Activated T-cell treated with anti-CD3 and anti-CD28 coated beads, Interleukin-2, amount 50 U/mL, for 72 hours (primary cell): ENCODE results near the gene EGFL8. TPM values are rescaled to one million over a fixed set of nuclear protein-coding genes. Genes with fewer than 3 reads are reported as not detected.
"Not testable (repeated sequence)": the region's sequence is repeated elsewhere in the genome, so short reads cannot be mapped to it uniquely, and the experiment has no call there.

Source experiments
- ATAC-seq, 2 donors: fragments of 150-1000 bp; cut with Tn5 transposase; replicated peaks in 1 of 2; 2 replicates each; pipeline ENCODE4 v1.10.0; 2021; ENCODE audit warnings: moderate library complexity in 2 of 2, mild to moderate bottlenecking in 1 of 2
- DNase-seq, 2 donors: peaks; one replicate each; pipeline ENCODE4 v3.0.0; 2021 to 2022; ENCODE audit warnings: mixed read lengths in 1 of 2
- H3K27ac Mint-ChIP-seq: one replicate; pipeline ENCODE4 v1.8.0; 2022; ENCODE audit warnings: mild to moderate bottlenecking, moderate library complexity, mixed read lengths
- H3K27me3 Mint-ChIP-seq: one replicate; pipeline ENCODE4 v1.8.0; 2022; ENCODE audit warnings: low read depth, mixed read lengths
- H3K36me3 Mint-ChIP-seq, 2 donors: one replicate each; pipeline ENCODE4 v1.8.0; 2022; ENCODE audit warnings: mixed read lengths in 2 of 2, mild to moderate bottlenecking in 1 of 2; ENCODE audit not compliant: insufficient read depth in 2 of 2
- H3K4me1 Mint-ChIP-seq: one replicate; pipeline ENCODE4 v1.8.0; 2022; ENCODE audit warnings: low read depth, mixed read lengths
- H3K4me3 Mint-ChIP-seq, 2 donors: one replicate each; pipeline ENCODE4 v1.8.0; 2022; ENCODE audit warnings: mild to moderate bottlenecking in 2 of 2, mixed read lengths in 2 of 2, moderate library complexity in 2 of 2
- H3K9me3 Mint-ChIP-seq, 2 donors: one replicate each; pipeline ENCODE4 v1.8.0; 2022; ENCODE audit warnings: mixed read lengths in 2 of 2
- total RNA-seq, 2 donors: library from RNA; stranded (reverse); gene quantifications; one replicate each; pipeline ENCODE4 v1.2.3, GENCODE V29; 2022

The EGFL8 gene
- total RNA-seq, 2 donors from 2014 or later: 9.6 to 11.2 TPM

- ATAC-seq (no peak), DNase-seq (peak; percentile 48 to 54)
- Mint-ChIP-seq H3K27ac (peak overlapping the region; percentile 91), H3K4me3 (peak overlapping the region; percentile 93 to 98), H3K27me3 (no peaks in the 10 kb centered on the region), H3K36me3 (peaks cover 13% of the 10 kb centered on the region in 2 donors), H3K4me1 (peaks cover 85% of the 10 kb centered on the region), H3K9me3 (no peaks in the 10 kb centered on the region)
Measured at GRCh38 chr6:32177183-32177787, 12.9 kb downstream of the EGFL8 start.

- Mint-ChIP-seq H3K9me3 (no peaks in the 10 kb centered on the region), H3K4me1 (peaks cover 81% of the 10 kb centered on the region), H3K27me3 (no peaks in the 10 kb centered on the region), H3K27ac (peak within 1 kb of the TSS; percentile 91), H3K36me3 (peaks cover 13% of the 10 kb centered on the region in 2 donors), H3K4me3 (peak within 1 kb of the TSS; percentile 93 to 98)
- peak; percentile 90 to 95 for DNase-seq
- peak; percentile 86 to 88 for ATAC-seq
Measured at GRCh38 chr6:32177788-32178546, 13.6 kb downstream of the EGFL8 start, which contains the start of gene RNF5. Gene RNF5 (plus strand): TSS chr6:32178405. CDS start chr6:32178512, 107 bp downstream.

- Mint-ChIP-seq H3K27ac (peak overlapping the region; percentile 91), H3K27me3 (no peaks in the 10 kb centered on the region), H3K4me1 (peaks cover 73% of the 10 kb centered on the region), H3K9me3 (no peaks in the 10 kb centered on the region), H3K36me3 (peaks cover 13% of the 10 kb centered on the region in 2 donors), H3K4me3 (peak overlapping the region; percentile 93 to 98)
- DNase-seq (no peak), ATAC-seq (no peak)
Measured at GRCh38 chr6:32178547-32179440, 14.4 kb downstream of the EGFL8 start.

GRCh38 chr6:32179766-32180405, 15.5 kb downstream of the EGFL8 start:
- Mint-ChIP-seq H3K9me3 (no peaks in the 10 kb centered on the region), H3K27ac (peak overlapping the region; percentile 10), H3K4me1 (peaks cover 62% of the 10 kb centered on the region), H3K36me3 (peaks cover 11 to 13% of the 10 kb centered on the region in 2 donors), H3K4me3 (peak overlapping the region; percentile 93 to 98), H3K27me3 (no peaks in the 10 kb centered on the region)
- no peak for DNase-seq
- no peak for ATAC-seq

- H3K4me3 Mint-ChIP-seq: no peak overlapping the region
- ATAC-seq (no peak), DNase-seq (no peak)
- peaks cover 63% of the 10 kb centered on the region for H3K4me1 Mint-ChIP-seq
- H3K27me3 Mint-ChIP-seq: no peaks in the 10 kb centered on the region
- H3K36me3 Mint-ChIP-seq: peaks cover 11 to 18% of the 10 kb centered on the region in 2 donors
- peak overlapping the region; percentile 38 for H3K27ac Mint-ChIP-seq
- no peaks in the 10 kb centered on the region for H3K9me3 Mint-ChIP-seq
Measured at GRCh38 chr6:32181148-32181702, 16.8 kb downstream of the EGFL8 start.

GRCh38 chr6:32181915-32182529, 17.6 kb downstream of the EGFL8 start:
- Mint-ChIP-seq H3K36me3 (peaks cover 15 to 23% of the 10 kb centered on the region in 2 donors), H3K4me3 (no peak overlapping the region), H3K9me3 (no peaks in the 10 kb centered on the region), H3K4me1 (peaks cover 63% of the 10 kb centered on the region), H3K27me3 (no peaks in the 10 kb centered on the region), H3K27ac (no peak overlapping the region)
- ATAC-seq (no peak), DNase-seq (no peak)

GRCh38 chr6:32182555-32182981, 18.2 kb downstream of the EGFL8 start:
- peak overlapping the region; percentile 14 for H3K27ac Mint-ChIP-seq
- DNase-seq (no peak), ATAC-seq (no peak)
- no peaks in the 10 kb centered on the region for H3K27me3 Mint-ChIP-seq
- H3K4me1 Mint-ChIP-seq: peaks cover 63% of the 10 kb centered on the region
- H3K4me3 Mint-ChIP-seq: no peak overlapping the region
- H3K36me3 Mint-ChIP-seq: peaks cover 19 to 26% of the 10 kb centered on the region in 2 donors
- H3K9me3 Mint-ChIP-seq: no peaks in the 10 kb centered on the region

GRCh38 chr6:32183030-32183429, 18.6 kb downstream of the EGFL8 start:
- H3K36me3 Mint-ChIP-seq: peaks cover 21 to 26% of the 10 kb centered on the region in 2 donors
- H3K4me3 Mint-ChIP-seq: no peak overlapping the region
- H3K27me3 Mint-ChIP-seq: no peaks in the 10 kb centered on the region
- ATAC-seq (no peak), DNase-seq (no peak)
- H3K27ac Mint-ChIP-seq: peak overlapping the region; percentile 45
- peaks cover 65% of the 10 kb centered on the region for H3K4me1 Mint-ChIP-seq
- H3K9me3 Mint-ChIP-seq: no peaks in the 10 kb centered on the region

- H3K4me1 Mint-ChIP-seq: peaks cover 65% of the 10 kb centered on the region
- no peak for ATAC-seq
- no peak overlapping the region for H3K4me3 Mint-ChIP-seq
- H3K27ac Mint-ChIP-seq: peak overlapping the region; percentile 45
- peaks cover 19 to 26% of the 10 kb centered on the region in 2 donors for H3K36me3 Mint-ChIP-seq
- H3K27me3 Mint-ChIP-seq: no peaks in the 10 kb centered on the region
- no peaks in the 10 kb centered on the region for H3K9me3 Mint-ChIP-seq
- no peak for DNase-seq
Measured at GRCh38 chr6:32183483-32184083, 19.2 kb downstream of the EGFL8 start.

GRCh38 chr6:32184084-32184640, 19.8 kb downstream of the EGFL8 start, which contains the start of gene AGER:
Gene AGER (minus strand): TSS chr6:32184253. CDS start chr6:32184222, 31 bp downstream.
- no peak within 1 kb of the TSS for H3K4me3 Mint-ChIP-seq
- peaks cover 17 to 24% of the 10 kb centered on the region in 2 donors for H3K36me3 Mint-ChIP-seq
- no peaks in the 10 kb centered on the region for H3K27me3 Mint-ChIP-seq
- H3K9me3 Mint-ChIP-seq: no peaks in the 10 kb centered on the region
- H3K27ac Mint-ChIP-seq: peak within 1 kb of the TSS; percentile 99
- no peak for ATAC-seq
- peaks cover 65% of the 10 kb centered on the region for H3K4me1 Mint-ChIP-seq
- no peak for DNase-seq

GRCh38 chr6:32185681-32186131, 21.3 kb downstream of the EGFL8 start:
- Mint-ChIP-seq H3K4me3 (peak overlapping the region; percentile 59 to 85), H3K27ac (peak overlapping the region; percentile 99), H3K36me3 (peaks cover 17 to 26% of the 10 kb centered on the region in 2 donors), H3K4me1 (peaks cover 53% of the 10 kb centered on the region)
- H3K27me3 Mint-ChIP-seq, H3K9me3 Mint-ChIP-seq: not testable (repeated sequence)
- peak; percentile 70 to 78 for ATAC-seq
- peak; percentile 49 to 59 for DNase-seq
